Immature natural killer cell (primary cell): ENCODE measurements around the gene CAMK1D. TPM values are rescaled to one million over a fixed set of nuclear protein-coding genes. Genes with fewer than 3 reads are reported as not detected.
A peak's percentile ranks its signal among the peaks of the same experiment; 100 is the strongest.
"Not testable (repeated sequence)": the region's sequence is repeated elsewhere in the genome, so short reads cannot be mapped to it uniquely, and the experiment has no call there.

Experiments
- DNase-seq, 3 donors: peaks; one replicate each; pipeline ENCODE4 v3.0.0; 2022; ENCODE audit warnings: mixed read lengths in 1 of 3
- H3K27ac Mint-ChIP-seq, 6 donors: one replicate each; pipeline ENCODE4 v1.8.0; 2020; ENCODE audit warnings: mixed read lengths in 6 of 6, mild to moderate bottlenecking in 5 of 6, inconsistent platforms in 4 of 6, moderate library complexity in 3 of 6
- H3K27me3 Mint-ChIP-seq, 3 donors: one replicate each; pipeline ENCODE4 v1.8.0; 2020 to 2021; ENCODE audit warnings: low read depth in 3 of 3, mild to moderate bottlenecking in 3 of 3, mixed read lengths in 3 of 3, moderate library complexity in 3 of 3, inconsistent platforms in 1 of 3
- H3K36me3 Mint-ChIP-seq, 3 donors: one replicate each; pipeline ENCODE4 v1.8.0; 2020; ENCODE audit warnings: mixed read lengths in 3 of 3, inconsistent platforms in 2 of 3, mild to moderate bottlenecking in 2 of 3
- H3K4me1 Mint-ChIP-seq, 2 donors: one replicate each; pipeline ENCODE4 v1.8.0; 2020; ENCODE audit warnings: inconsistent platforms in 2 of 2, mild to moderate bottlenecking in 2 of 2, mixed read lengths in 2 of 2, moderate library complexity in 1 of 2
- H3K4me3 Mint-ChIP-seq, 5 donors: one replicate each; pipeline ENCODE4 v1.8.0; 2020; ENCODE audit warnings: mild to moderate bottlenecking in 5 of 5, mixed read lengths in 5 of 5, inconsistent platforms in 3 of 5, moderate library complexity in 3 of 5
- H3K9me3 Mint-ChIP-seq, 6 donors: one replicate each; pipeline ENCODE4 v1.8.0; 2020; ENCODE audit warnings: mild to moderate bottlenecking in 6 of 6, mixed read lengths in 6 of 6, inconsistent platforms in 4 of 6, moderate library complexity in 3 of 6
- polyA plus RNA-seq, 3 donors: library from polyadenylated mRNA; unstranded; fragments of 300-500 nt; fragmentation: Illumina TruSeq; gene quantifications; one replicate each; pipeline ENCODE4 v1.2.3, GENCODE V29; 2021

The CAMK1D gene
- polyA plus RNA-seq, 3 donors from 2014 or later = 5.3 to 19.3 (median 7.7) TPM

DNA sequence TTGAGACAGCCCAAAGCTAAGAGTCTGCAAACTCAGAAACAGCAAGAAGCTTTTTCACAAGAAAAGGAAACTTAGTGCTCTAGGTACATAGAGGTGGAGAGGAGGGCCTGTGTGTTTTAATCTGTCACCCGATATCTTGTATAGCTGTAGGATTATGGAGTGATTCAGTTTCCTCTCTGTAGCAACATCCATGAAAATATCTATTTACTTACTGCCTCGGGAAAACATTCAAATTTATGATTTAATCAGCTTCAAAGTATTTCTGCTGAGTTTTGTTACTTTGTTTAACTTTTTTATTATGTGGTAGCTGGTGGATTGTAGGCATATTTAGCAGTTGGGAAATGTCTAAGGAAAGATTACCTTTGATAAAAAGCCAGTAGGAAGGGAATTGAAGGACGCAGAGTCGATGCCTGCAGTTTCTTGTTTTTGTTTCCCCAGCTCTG is 360.2 kb downstream of the CAMK1D start:
- H3K4me3 Mint-ChIP-seq = no peak overlapping the region
- peaks cover 16% of the 10 kb centered on the region in 2 donors for H3K4me1 Mint-ChIP-seq
- H3K27me3 Mint-ChIP-seq = peaks cover 0 to 2% (median 0%) of the 10 kb centered on the region in 3 donors
- DNase-seq = no peak
- H3K9me3 Mint-ChIP-seq = no peaks in the 10 kb centered on the region
- no peak overlapping the region for H3K27ac Mint-ChIP-seq
- H3K36me3 Mint-ChIP-seq = no peaks in the 10 kb centered on the region

GRCh38 chr10:12710157-12710556 is 360.8 kb downstream of the CAMK1D start:
- Mint-ChIP-seq H3K27ac (no peak overlapping the region), H3K9me3 (no peaks in the 10 kb centered on the region), H3K4me1 (peaks cover 16% of the 10 kb centered on the region in 2 donors), H3K4me3 (no peak overlapping the region), H3K27me3 (peaks cover 0 to 2% (median 0%) of the 10 kb centered on the region in 3 donors), H3K36me3 (no peaks in the 10 kb centered on the region)
- DNase-seq = no peak

- Mint-ChIP-seq H3K27ac (no peak overlapping the region), H3K36me3 (no peaks in the 10 kb centered on the region), H3K4me1 (peaks cover 16% of the 10 kb centered on the region in 2 donors), H3K9me3 (no peaks in the 10 kb centered on the region), H3K27me3 (peaks cover 0 to 2% (median 0%) of the 10 kb centered on the region in 3 donors), H3K4me3 (no peak overlapping the region)
- DNase-seq = peak; percentile 57 to 66 (median 58)
These were observed 361.4 kb downstream of the CAMK1D start for GRCh38 chr10:12710594-12711349.

DNA sequence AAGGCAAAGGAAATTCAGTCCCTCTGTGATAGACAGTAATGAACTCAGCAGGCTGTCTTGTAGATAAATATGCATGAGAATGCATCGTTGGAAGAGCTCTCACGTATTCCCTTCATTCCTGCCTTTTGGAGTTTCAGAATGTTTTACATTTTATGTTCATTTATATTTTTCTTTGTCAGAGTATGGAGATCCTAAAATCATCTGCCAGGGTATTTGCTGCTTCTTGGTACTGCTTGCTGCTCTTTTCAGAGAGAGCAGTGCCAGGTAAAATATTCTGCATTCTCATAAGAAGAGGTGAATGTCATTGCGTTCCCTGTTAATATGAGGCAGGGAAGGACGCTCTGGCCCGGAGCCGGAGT is 362.0 kb downstream of the CAMK1D start:
- Mint-ChIP-seq H3K9me3 (no peaks in the 10 kb centered on the region), H3K27ac (no peak overlapping the region), H3K4me3 (no peak overlapping the region), H3K4me1 (peaks cover 16% of the 10 kb centered on the region in 2 donors), H3K36me3 (no peaks in the 10 kb centered on the region), H3K27me3 (peaks cover 0 to 2% (median 0%) of the 10 kb centered on the region in 3 donors)
- no peak for DNase-seq

GRCh38 chr10:12712293-12712983 is 363.1 kb downstream of the CAMK1D start:
- no peaks in the 10 kb centered on the region for H3K36me3 Mint-ChIP-seq
- no peaks in the 10 kb centered on the region for H3K9me3 Mint-ChIP-seq
- H3K4me1 Mint-ChIP-seq = peaks cover 16% of the 10 kb centered on the region in 2 donors
- no peak overlapping the region for H3K4me3 Mint-ChIP-seq
- peaks cover 0 to 2% (median 0%) of the 10 kb centered on the region in 3 donors for H3K27me3 Mint-ChIP-seq
- DNase-seq = no peak
- peak overlapping the region in 1 of 6 donors; percentile 0 for H3K27ac Mint-ChIP-seq

DNA sequence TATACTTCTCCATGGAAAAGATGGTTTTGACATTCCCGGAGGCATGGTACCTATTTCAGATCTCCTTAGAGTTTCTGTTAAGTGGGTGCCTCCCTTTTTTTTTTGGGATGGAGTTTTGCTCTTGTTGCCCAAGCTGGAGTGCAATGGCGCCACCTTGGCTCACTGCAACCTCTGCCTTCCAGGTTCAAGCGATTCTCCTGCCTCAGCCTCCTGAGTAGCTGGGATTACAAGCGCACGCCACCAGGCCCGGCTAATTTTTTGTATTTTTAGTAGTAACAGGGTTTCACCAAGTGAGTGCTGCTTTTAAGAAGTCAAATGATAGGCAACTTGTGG is 363.6 kb downstream of the CAMK1D start:
- DNase-seq, H3K36me3 Mint-ChIP-seq, H3K27ac Mint-ChIP-seq, H3K27me3 Mint-ChIP-seq, H3K9me3 Mint-ChIP-seq, H3K4me3 Mint-ChIP-seq: not testable (repeated sequence)
- peaks cover 16% of the 10 kb centered on the region in 2 donors for H3K4me1 Mint-ChIP-seq

DNA sequence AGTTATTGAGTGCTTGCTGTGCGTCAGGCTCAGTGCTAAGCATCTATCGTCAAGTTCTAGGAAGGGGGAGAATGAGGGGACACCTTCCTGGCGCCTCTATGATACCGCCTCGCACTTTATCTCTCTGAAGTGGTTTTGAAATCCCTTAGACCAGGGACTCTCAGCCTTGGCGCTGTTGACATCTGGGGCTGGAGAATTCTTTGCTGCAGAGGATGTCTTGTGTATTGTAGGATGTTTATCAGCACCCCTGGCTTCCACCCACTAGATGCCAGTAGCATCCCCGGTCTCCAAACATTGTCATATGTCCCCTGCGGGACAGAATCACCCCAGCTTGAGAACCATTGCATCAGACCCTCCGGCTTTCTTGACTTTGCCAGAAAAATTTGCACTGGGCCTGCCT is 366.7 kb downstream of the CAMK1D start:
- DNase-seq = no peak
- no peaks in the 10 kb centered on the region for H3K9me3 Mint-ChIP-seq
- peaks cover 0 to 4% (median 0%) of the 10 kb centered on the region in 3 donors for H3K36me3 Mint-ChIP-seq
- H3K4me1 Mint-ChIP-seq = peaks cover 13 to 18% of the 10 kb centered on the region in 2 donors
- H3K27ac Mint-ChIP-seq = no peak overlapping the region
- peaks cover 0 to 4% (median 0%) of the 10 kb centered on the region in 3 donors for H3K27me3 Mint-ChIP-seq
- no peak overlapping the region for H3K4me3 Mint-ChIP-seq

- peaks cover 0 to 2% (median 0%) of the 10 kb centered on the region in 3 donors for H3K27me3 Mint-ChIP-seq
- H3K4me1 Mint-ChIP-seq = peaks cover 0 to 3% of the 10 kb centered on the region in 2 donors
- no peak overlapping the region for H3K4me3 Mint-ChIP-seq
- no peaks in the 10 kb centered on the region for H3K9me3 Mint-ChIP-seq
- H3K36me3 Mint-ChIP-seq = peaks cover 0 to 4% (median 0%) of the 10 kb centered on the region in 3 donors
- no peak for DNase-seq
- H3K27ac Mint-ChIP-seq = no peak overlapping the region
These were observed 368.8 kb downstream of the CAMK1D start for GRCh38 chr10:12717981-12718707.

- peaks cover 0 to 3% of the 10 kb centered on the region in 2 donors for H3K4me1 Mint-ChIP-seq
These were observed 370.0 kb downstream of the CAMK1D start for GRCh38 chr10:12719365-12719764.

GRCh38 chr10:12720217-12720981 is 371.1 kb downstream of the CAMK1D start:
- Mint-ChIP-seq H3K9me3 (no peaks in the 10 kb centered on the region), H3K36me3 (peaks cover 0 to 4% (median 0%) of the 10 kb centered on the region in 3 donors), H3K27ac (no peak overlapping the region), H3K4me1 (peaks cover 0 to 3% of the 10 kb centered on the region in 2 donors), H3K27me3 (peaks cover 0 to 2% (median 0%) of the 10 kb centered on the region in 3 donors), H3K4me3 (no peak overlapping the region)
- DNase-seq = no peak

More at GRCh38 chr10:12719365-12719764, 370.0 kb downstream of the CAMK1D start:
- Mint-ChIP-seq H3K27me3 (peaks cover 0 to 2% (median 0%) of the 10 kb centered on the region in 3 donors), H3K9me3 (no peaks in the 10 kb centered on the region), H3K36me3 (peaks cover 0 to 4% (median 0%) of the 10 kb centered on the region in 3 donors), H3K27ac (no peak overlapping the region), H3K4me3 (no peak overlapping the region)
- DNase-seq = no peak

DNA sequence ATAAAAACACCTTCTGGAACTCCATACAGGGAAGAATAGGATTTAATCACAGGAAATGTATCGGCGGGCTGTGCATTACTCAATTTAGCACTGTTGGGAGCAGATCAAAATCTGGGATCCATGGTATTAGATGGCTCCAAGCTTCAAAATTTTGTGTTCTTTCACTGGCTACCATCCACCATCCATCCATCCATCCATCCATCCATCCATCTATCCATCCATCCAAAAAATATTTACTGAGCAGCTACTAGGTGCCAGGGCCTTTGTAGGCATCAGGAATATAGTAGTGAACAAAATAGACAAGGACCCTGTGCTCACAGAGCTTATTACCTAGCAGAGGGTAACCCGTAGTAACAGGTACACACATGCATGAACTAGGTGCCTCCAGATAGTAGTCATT is 372.0 kb downstream of the CAMK1D start:
- Mint-ChIP-seq H3K4me3 (no peak overlapping the region), H3K27ac (no peak overlapping the region), H3K27me3 (peaks cover 0 to 2% (median 0%) of the 10 kb centered on the region in 3 donors), H3K4me1 (peaks cover 0 to 3% of the 10 kb centered on the region in 2 donors), H3K9me3 (no peaks in the 10 kb centered on the region), H3K36me3 (peaks cover 0 to 4% (median 0%) of the 10 kb centered on the region in 3 donors)
- DNase-seq = no peak

- Mint-ChIP-seq H3K36me3 (peaks cover 0 to 4% (median 0%) of the 10 kb centered on the region in 3 donors), H3K4me3 (no peak overlapping the region), H3K27ac (no peak overlapping the region), H3K9me3 (no peaks in the 10 kb centered on the region), H3K4me1 (peaks cover 0 to 3% of the 10 kb centered on the region in 2 donors), H3K27me3 (no peaks in the 10 kb centered on the region)
- DNase-seq = no peak
These were observed 373.9 kb downstream of the CAMK1D start for GRCh38 chr10:12723220-12723619.

DNA sequence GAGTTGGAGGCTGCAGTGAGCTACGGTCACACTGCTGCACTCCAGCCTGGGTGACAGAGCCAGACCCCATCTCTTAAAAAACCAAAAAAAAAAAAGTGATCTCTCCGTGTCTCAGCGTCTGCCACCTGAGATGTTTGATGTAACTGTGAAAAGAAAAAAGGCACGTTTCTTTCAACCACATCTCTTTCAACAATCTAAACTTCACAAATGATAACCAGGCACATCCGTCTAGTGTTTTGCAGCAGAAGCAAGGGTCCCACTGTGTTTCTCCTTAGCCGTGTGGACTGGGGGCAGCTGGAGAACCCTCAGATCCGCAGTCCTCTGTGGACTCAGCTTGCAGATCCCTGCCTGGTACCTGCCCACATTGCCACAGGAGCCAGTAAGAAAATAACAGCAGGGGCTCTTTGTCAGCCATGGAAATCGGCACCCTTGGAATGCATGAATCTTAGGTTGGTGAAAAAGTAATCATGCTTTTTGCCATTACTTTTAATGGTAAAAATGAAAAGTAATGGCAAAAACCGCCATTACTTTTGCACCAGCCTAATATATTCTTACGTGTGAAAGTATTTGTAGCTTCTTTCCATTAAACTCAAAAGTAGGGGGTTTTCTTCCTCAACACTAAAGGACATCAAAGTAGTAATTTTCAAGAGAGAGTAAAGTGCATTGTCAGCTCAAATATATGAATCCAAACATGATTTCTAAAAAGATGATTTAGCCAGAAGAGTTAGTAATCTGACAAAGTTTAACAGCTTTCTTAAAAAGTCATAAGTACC is 375.6 kb downstream of the CAMK1D start:
- DNase-seq = no peak
- H3K4me3 Mint-ChIP-seq = no peak overlapping the region
- no peaks in the 10 kb centered on the region for H3K36me3 Mint-ChIP-seq
- H3K27me3 Mint-ChIP-seq = no peaks in the 10 kb centered on the region
- H3K27ac Mint-ChIP-seq = peak overlapping the region in 1 of 6 donors; percentile 10
- no peaks in the 10 kb centered on the region for H3K4me1 Mint-ChIP-seq
- H3K9me3 Mint-ChIP-seq = no peaks in the 10 kb centered on the region
